ENCODE data around the gene ANGPT4. TPM values are rescaled to one million over a fixed set of nuclear protein-coding genes. Genes with fewer than 3 reads are reported as not detected.

The ANGPT4 gene
- total and polyA plus RNA-seq, 11 donors, result 0.08 to 0.32 (median 0.15) TPM; not detected in 5

DNA sequence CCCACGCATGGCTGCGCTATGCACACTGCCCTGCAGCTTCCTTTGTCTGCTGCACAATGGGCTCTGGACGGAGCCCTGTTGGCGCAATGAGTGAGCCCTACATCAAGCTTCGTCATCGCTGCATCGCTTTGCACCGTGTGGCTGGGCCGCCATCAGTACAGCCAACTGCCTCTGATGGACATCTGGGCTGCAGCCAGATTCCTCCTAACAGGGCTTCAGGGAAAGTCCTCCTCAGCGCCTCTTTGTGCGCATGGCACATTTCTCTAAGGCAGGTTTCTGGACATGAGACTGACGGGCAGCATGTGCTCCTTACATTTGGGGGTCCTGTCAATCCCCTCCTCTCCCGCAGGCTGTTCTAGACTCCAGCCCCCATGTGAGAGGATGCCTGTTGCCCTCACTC, 29.7 kb upstream of the ANGPT4 start:
- no peak for TF ChIP-seq POLR2A (IDR thresholded peaks at IDR 0.05)
- TF ChIP-seq, protein P1, sequence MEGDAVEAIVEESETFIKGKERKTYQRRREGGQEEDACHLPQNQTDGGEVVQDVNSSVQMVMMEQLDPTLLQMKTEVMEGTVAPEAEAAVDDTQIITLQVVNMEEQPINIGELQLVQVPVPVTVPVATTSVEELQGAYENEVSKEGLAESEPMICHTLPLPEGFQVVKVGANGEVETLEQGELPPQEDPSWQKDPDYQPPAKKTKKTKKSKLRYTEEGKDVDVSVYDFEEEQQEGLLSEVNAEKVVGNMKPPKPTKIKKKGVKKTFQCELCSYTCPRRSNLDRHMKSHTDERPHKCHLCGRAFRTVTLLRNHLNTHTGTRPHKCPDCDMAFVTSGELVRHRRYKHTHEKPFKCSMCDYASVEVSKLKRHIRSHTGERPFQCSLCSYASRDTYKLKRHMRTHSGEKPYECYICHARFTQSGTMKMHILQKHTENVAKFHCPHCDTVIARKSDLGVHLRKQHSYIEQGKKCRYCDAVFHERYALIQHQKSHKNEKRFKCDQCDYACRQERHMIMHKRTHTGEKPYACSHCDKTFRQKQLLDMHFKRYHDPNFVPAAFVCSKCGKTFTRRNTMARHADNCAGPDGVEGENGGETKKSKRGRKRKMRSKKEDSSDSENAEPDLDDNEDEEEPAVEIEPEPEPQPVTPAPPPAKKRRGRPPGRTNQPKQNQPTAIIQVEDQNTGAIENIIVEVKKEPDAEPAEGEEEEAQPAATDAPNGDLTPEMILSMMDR (IDR thresholded peaks at IDR 0.05), result no peak
- 86 to 87% (median 86%) methylated on average over 13 of the region's 13 CpGs for WGBS, 4 donors
- Histone ChIP-seq H3K27me3 (peaks cover 0 to 33% (median 7%) of the 10 kb centered on the region in 9 donors), H3K4me1 (no peaks in the 10 kb centered on the region), H3K36me3 (no peaks in the 10 kb centered on the region), H3K27ac (no peak overlapping the region), H3K4me3 (no peak overlapping the region), H3K9me3 (no peaks in the 10 kb centered on the region)
- ATAC-seq (no peak), DNase-seq (no peak)
- intact Hi-C loops (cut with DNase I), result no loop called here

DNA sequence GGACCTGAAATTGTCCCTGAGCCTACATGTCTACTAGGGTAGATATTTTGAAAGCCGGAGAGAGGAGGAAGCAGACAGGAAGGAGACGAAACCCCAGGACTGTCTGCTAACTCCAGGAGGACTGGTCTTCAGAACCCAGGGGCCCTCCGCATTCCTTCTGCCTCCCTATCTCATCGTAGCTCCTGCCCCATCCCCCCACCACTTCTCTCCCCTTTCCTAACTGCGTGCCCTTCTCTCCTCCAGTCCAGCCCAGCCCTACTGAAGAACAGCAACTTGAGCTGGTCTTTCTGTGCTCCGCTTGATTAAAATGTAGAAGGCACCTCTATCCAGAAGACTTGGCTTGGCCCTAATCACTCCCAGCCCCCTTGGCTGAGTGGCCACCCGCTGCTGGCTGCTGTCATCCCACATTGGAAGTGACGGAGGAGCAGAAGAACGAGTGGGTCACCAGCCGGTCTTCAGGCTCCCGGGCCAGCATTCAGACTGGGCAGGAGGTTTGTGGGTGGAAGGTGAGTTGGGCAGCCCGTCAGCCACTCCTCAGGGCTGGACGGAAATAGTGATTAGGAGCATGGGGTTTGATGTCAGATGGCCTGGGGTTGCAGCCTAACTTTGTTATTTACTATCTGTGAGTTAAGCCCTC, 28.8 kb upstream of the ANGPT4 start:
- TF ChIP-seq, protein P1 (IDR thresholded peaks at IDR 0.05), result no peak
- TF ChIP-seq POLR2A (IDR thresholded peaks at IDR 0.05), result no peak
- WGBS, 4 donors, result 29 to 41% (median 38%) methylated on average over 8 to 13 of the region's 13 CpGs
- intact Hi-C loops (cut with DNase I), result no loop called here

DNA sequence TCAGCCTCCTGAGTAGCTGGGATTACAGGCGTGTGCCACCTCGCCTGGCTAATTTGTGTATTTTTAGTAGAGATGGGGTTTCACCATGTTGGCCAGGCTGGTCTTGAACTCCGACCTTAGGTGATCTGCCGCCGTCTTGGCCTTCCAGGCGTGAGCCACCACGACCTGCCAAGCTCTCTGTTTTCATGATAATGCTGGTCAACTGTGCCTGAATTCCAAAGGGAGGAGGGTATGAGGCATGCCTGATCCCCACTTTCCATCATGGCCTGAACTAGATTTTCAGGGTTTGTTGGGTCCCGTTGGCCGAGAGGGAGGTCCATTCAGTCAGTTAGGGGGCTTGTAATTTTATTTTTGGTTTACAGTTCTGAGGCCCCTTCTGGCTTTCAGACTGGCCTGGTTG, 28.0 kb upstream of the ANGPT4 start:
- H3K27me3 ChIP-seq, result peaks cover 0 to 26% (median 7%) of the 10 kb centered on the region in 9 donors
- TF ChIP-seq, protein P1 (IDR thresholded peaks at IDR 0.05), result no peak
- no peak for TF ChIP-seq POLR2A (IDR thresholded peaks at IDR 0.05)
- intact Hi-C loops (cut with DNase I), result no loop called here
- ATAC-seq, result no peak
- no peak overlapping the region for H3K27ac ChIP-seq
- WGBS, 4 donors, result 79 to 87% (median 84%) methylated on average over 9 of the region's 9 CpGs
- H3K4me3 ChIP-seq, result no peak overlapping the region
- no peaks in the 10 kb centered on the region for H3K36me3 ChIP-seq
- no peaks in the 10 kb centered on the region for H3K4me1 ChIP-seq
- H3K9me3 ChIP-seq, result no peaks in the 10 kb centered on the region
- no peak for DNase-seq

More for the DNA sequence above, 28.8 kb upstream of the ANGPT4 start:
- no peak overlapping the region for H3K4me3 ChIP-seq
- H3K9me3 ChIP-seq, result no peaks in the 10 kb centered on the region
- DNase-seq (no peak), ATAC-seq (no peak)
- H3K4me1 ChIP-seq, result no peaks in the 10 kb centered on the region
- H3K27ac ChIP-seq, result no peak overlapping the region
- H3K27me3 ChIP-seq, result peaks cover 0 to 27% (median 7%) of the 10 kb centered on the region in 9 donors
- no peaks in the 10 kb centered on the region for H3K36me3 ChIP-seq

- ATAC-seq, result no peak
- no peak for DNase-seq
- TF ChIP-seq, protein P1 (IDR thresholded peaks at IDR 0.05), result no peak
- Histone ChIP-seq H3K9me3 (no peaks in the 10 kb centered on the region), H3K27me3 (peaks cover 0 to 21% (median 7%) of the 10 kb centered on the region in 9 donors), H3K4me1 (no peaks in the 10 kb centered on the region), H3K36me3 (no peaks in the 10 kb centered on the region), H3K27ac (no peak overlapping the region), H3K4me3 (no peak overlapping the region)
- 79 to 89% (median 86%) methylated on average over 7 of the region's 7 CpGs for WGBS, 4 donors
- intact Hi-C loops (cut with DNase I), result no loop called here
Observed at GRCh38 chr20:942611-943010, 26.5 kb upstream of the ANGPT4 start.
